HCT116 (cell line): Measurements from ENCODE around the gene GOLGA1. TPM values are rescaled to one million over a fixed set of nuclear protein-coding genes. Genes with fewer than 3 reads are reported as not detected.

Experiments used
- ATAC-seq: fragments of 200-7000 bp; cut with Tn5 transposase; 2 replicates; pipeline ENCODE4 v1.9.1; 2020; ENCODE audit warnings: mild to moderate bottlenecking, moderate library complexity
- BruUV-seq: library from RNA; stranded (reverse); fragments of 400-500 nt; replicated peaks from 2 replicates; lab custom pipeline; 2021; lab: Mats Ljungman, UMichigan
- CTCF ChIA-PET: fragments of 300-600 bp; sonication (Branson Sonifier 250); formaldehyde crosslinking; loops from one replicate; lab custom pipeline; 2021; ENCODE audit warnings: antibody characterized with exemption; lab: Charles Lee
- POLR2A ChIA-PET: fragments of 300-600, 350-600 bp; sonication (Branson Sonifier 250); formaldehyde crosslinking; loops from one replicate; lab custom pipeline; 2021; ENCODE audit warnings: antibody characterized with exemption; lab: Charles Lee
- RAD21 ChIA-PET, 2 experiments: fragments of 300-600 bp; sonication (Branson Sonifier 250); formaldehyde crosslinking; loops; one replicate each; lab custom pipeline; 2023; ENCODE audit warnings: low total read pairs in 2 of 2; ENCODE audit not compliant: uncharacterized antibody in 2 of 2, unreplicated experiment in 2 of 2, low non-redundant PET in 1 of 2; lab: Charles Lee
- DNase-seq: peaks from one replicate; pipeline ENCODE4 v3.0.0-alpha.2; 2010; ENCODE audit warnings: low read depth, low spot score
- H2AFZ ChIP-seq: fragments of 200-600 bp; shearing (Covaris generic), sonication (generic); 2 replicates; pipeline ENCODE4 v1.6.1; 2017; ENCODE audit warnings: low read depth, mixed run types, mixed read lengths, antibody characterized with exemption, low read length; ENCODE audit not compliant: poor library complexity, severe bottlenecking
- H3K27ac ChIP-seq: 2 replicates; pipeline ENCODE4 v1.5.1; 2012; ENCODE audit warnings: low read depth, low read length
- H3K27me3 ChIP-seq: fragments of 200-600 bp; sonication (generic); 2 replicates; pipeline ENCODE4 v1.6.1; 2016; ENCODE audit warnings: mixed run types, low read length, mixed read lengths; ENCODE audit not compliant: insufficient read depth
- H3K36me3 ChIP-seq, 2 experiments: fragments of 200-500 bp in 1 of 2; fragments of 200-600 bp in 1 of 2; sonication (Bioruptor generic) in 1 of 2; sonication (generic) in 1 of 2; 2 replicates each; pipeline versions ENCODE4 v1.5.1 to v1.6.1; 2014 to 2016; ENCODE audit warnings: low read length in 2 of 2, inconsistent platforms in 1 of 2, mixed read lengths in 1 of 2, mixed run types in 1 of 2; ENCODE audit not compliant: insufficient read depth in 2 of 2, control insufficient read depth in 1 of 2
- H3K4me1 ChIP-seq, 2 experiments: fragments of 200-600 bp in 1 of 2; sonication (generic) in 1 of 2; 2 replicates each; pipeline versions ENCODE4 v1.5.1 to v1.6.1; 2012 to 2017; ENCODE audit warnings: low read length in 2 of 2, inconsistent platforms in 1 of 2, mild to moderate bottlenecking in 1 of 2, mixed read lengths in 1 of 2, mixed run types in 1 of 2, moderate library complexity in 1 of 2; ENCODE audit not compliant: insufficient read depth in 2 of 2, control insufficient read depth in 1 of 2
- H3K4me2 ChIP-seq: fragments of 200-600 bp; sonication (generic); 2 replicates; pipeline ENCODE4 v1.6.1; 2017; ENCODE audit warnings: mixed run types, low read length, mixed read lengths
- H3K4me3 ChIP-seq, 2 experiments: fragments of 200-600 bp in 1 of 2; sonication (generic) in 1 of 2; replicated peaks in 1 of 2; 2 replicates each; pipeline ENCODE4 v1.5.1; 2011 to 2016; ENCODE audit warnings: low read length in 2 of 2, control low read depth in 1 of 2, low read depth in 1 of 2, mild to moderate bottlenecking in 1 of 2, mixed read lengths in 1 of 2, mixed run types in 1 of 2
- H3K79me2 ChIP-seq: fragments of 200-600 bp; sonication (generic); 2 replicates; pipeline ENCODE4 v1.6.1; 2017; ENCODE audit warnings: mild to moderate bottlenecking, mixed run types, low read length, moderate library complexity, mixed read lengths; ENCODE audit not compliant: insufficient read depth
- H3K9ac ChIP-seq: fragments of 200-600 bp; sonication (generic); 2 replicates; pipeline ENCODE4 v1.6.1; 2016; ENCODE audit warnings: low read length, mixed read lengths
- H3K9me2 ChIP-seq: fragments of 200-600 bp; sonication (generic), shearing (Covaris generic); 2 replicates; pipeline ENCODE4 v1.6.1; 2017; ENCODE audit warnings: mixed run types, mild to moderate bottlenecking, moderate library complexity; ENCODE audit not compliant: insufficient read depth
- H3K9me3 ChIP-seq, 2 experiments: fragments of 200-500 bp in 1 of 2; fragments of 200-600 bp in 1 of 2; sonication (Bioruptor generic) in 1 of 2; sonication (generic) in 1 of 2; 2 replicates each; pipeline ENCODE4 v1.6.1; 2014 to 2017; ENCODE audit warnings: low read length in 2 of 2, mixed read lengths in 2 of 2, inconsistent platforms in 1 of 2, low read depth in 1 of 2, mild to moderate bottlenecking in 1 of 2, mixed run types in 1 of 2, moderate library complexity in 1 of 2; ENCODE audit not compliant: control insufficient read depth in 1 of 2, insufficient read depth in 1 of 2
- H4K20me1 ChIP-seq: fragments of 200-600 bp; sonication (generic), shearing (Covaris generic); 2 replicates; pipeline ENCODE4 v1.6.1; 2017; ENCODE audit warnings: mixed run types, mild to moderate bottlenecking, moderate library complexity; ENCODE audit not compliant: insufficient read depth
- EZH2 ChIP-seq: fragments of 200-600 bp; sonication (generic); IDR thresholded peaks from 2 replicates; pipeline ENCODE4 v1.6.1; 2017; ENCODE audit warnings: antibody characterized with exemption, mixed run types
- EZH2phosphoT487 ChIP-seq: fragments of 200-600 bp; IDR thresholded peaks from 2 replicates; pipeline ENCODE4 v1.6.1; 2018; ENCODE audit warnings: antibody characterized with exemption, borderline replicate concordance
- RAD21 ChIP-seq: IDR thresholded peaks from 2 replicates; pipeline ENCODE4 v1.6.1; 2012; ENCODE audit warnings: low read depth, mild to moderate bottlenecking
- REST ChIP-seq: IDR thresholded peaks from 2 replicates; pipeline ENCODE4 v1.6.1; 2012; ENCODE audit warnings: low read depth
- SRF ChIP-seq: IDR thresholded peaks from 2 replicates; pipeline ENCODE4 v1.6.1; 2012; ENCODE audit warnings: low read depth
- YY1 ChIP-seq: IDR thresholded peaks from 2 replicates; pipeline ENCODE4 v1.6.1; 2011; ENCODE audit warnings: low read length, low read depth, moderate library complexity, mild to moderate bottlenecking; ENCODE audit not compliant: insufficient replicate concordance; ENCODE audit errors: extremely low read depth
- ZNF274 ChIP-seq: fragments of 200-500 bp; sonication (Bioruptor generic); IDR thresholded peaks from 2 replicates; pipeline ENCODE4 v1.6.1; 2014; ENCODE audit warnings: mild to moderate bottlenecking, low read depth, low read length, inconsistent platforms
- intact Hi-C: fragments of 100-400 bp; cut with micrococcal nuclease; formaldehyde crosslinking; loops from 2 replicates; pipeline ENCODE4 v1.10.0; 2022
- total RNA-seq: library from RNA; stranded (reverse); gene quantifications from one replicate; pipeline ENCODE4 v1.2.1, GENCODE V29; 2021; ENCODE audit not compliant: unreplicated experiment

The GOLGA1 gene
- total RNA-seq, 1 experiment from 2014 or later, result 13.1 TPM

DNA sequence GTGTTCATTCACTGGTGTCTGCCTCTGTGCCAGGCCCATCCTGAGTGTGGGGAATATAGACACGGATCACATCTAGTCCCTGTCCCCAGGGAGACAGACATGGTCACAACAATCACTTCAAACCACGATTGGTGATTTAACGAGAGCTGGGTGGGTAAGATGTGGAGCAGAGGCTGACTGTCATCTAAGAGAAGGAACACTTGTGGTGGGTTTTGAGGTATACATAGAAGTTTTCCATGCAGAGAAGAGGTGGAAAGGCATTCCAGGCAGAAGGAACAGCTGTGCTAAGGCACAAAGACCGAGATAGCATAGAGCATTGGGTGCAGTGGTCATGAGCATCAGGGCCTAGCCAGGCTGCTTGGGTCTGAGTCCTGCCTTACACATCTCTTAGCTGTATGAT, 110.3 kb downstream of the GOLGA1 start (continued):
- TF ChIP-seq REST (no peak), EZH2phosphoT487 (no peak), ZNF274 (no peak)

DNA sequence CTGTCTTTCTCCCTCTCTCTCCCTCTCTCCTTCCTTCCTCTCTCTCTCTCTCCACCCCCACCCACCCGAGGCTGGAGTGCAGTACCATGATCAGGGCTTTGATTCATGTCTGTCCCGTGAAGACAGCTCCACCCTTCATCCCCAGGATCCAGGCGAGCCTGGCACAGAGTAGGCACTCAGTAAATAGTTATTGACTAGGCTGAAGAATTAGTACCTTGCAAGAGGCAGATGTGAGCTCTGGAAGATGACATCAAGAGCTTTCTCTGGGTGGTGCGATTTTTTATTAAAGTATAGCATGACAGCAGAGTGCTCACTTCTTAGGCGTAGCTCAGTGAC, 111.6 kb downstream of the GOLGA1 start:
- ATAC-seq, result no peak
- no peaks in the 10 kb centered on the region for H4K20me1 ChIP-seq
- ChIA-PET CTCF (interaction anchor here (0.9 to 2.5 kb wide), 2 partner anchors 11 to 23 kb away, joined by 3 to 10 read pairs; no protein-coding TSS in a partner anchor), POLR2A (interaction anchor here (0.6 to 0.9 kb wide), 2 partner anchors 11 kb away, joined by 3 read pairs; no protein-coding TSS in a partner anchor), RAD21 (no interaction called here)
- H3K4me1 ChIP-seq, result peaks cover 19 to 29% of the 10 kb centered on the region in 2 experiments
- peak overlapping the region; percentile 75 for H2AFZ ChIP-seq
- H3K27ac ChIP-seq, result no peak overlapping the region
- no TSS peak for BruUV-seq
- no peak for TF ChIP-seq RAD21
- TF ChIP-seq SRF, result no peak
- no peak for TF ChIP-seq EZH2
- no peak for TF ChIP-seq YY1
- TF ChIP-seq, all 23 proteins: peak for 0
- Histone ChIP-seq H3K36me3 (no peaks in the 10 kb centered on the region), H3K9me3 (no peaks in the 10 kb centered on the region), H3K9ac (no peak overlapping the region), H3K27me3 (no peaks in the 10 kb centered on the region), H3K4me2 (peak overlapping the region; percentile 36; the same call in 1 of the 2 replicates), H3K9me2 (no peaks in the 10 kb centered on the region), H3K79me2 (no peaks in the 10 kb centered on the region), H3K4me3 (no peak overlapping the region)
- intact Hi-C loops, result no loop called here
- no peak for DNase-seq
